ENCODE results near the gene KIF2C.
A peak's percentile ranks its signal among the peaks of the same experiment; 100 is the strongest.
"Not testable (repeated sequence)": the region's sequence is repeated elsewhere in the genome, so short reads cannot be mapped to it uniquely, and the experiment has no call there.

KIF2C gene

DNA sequence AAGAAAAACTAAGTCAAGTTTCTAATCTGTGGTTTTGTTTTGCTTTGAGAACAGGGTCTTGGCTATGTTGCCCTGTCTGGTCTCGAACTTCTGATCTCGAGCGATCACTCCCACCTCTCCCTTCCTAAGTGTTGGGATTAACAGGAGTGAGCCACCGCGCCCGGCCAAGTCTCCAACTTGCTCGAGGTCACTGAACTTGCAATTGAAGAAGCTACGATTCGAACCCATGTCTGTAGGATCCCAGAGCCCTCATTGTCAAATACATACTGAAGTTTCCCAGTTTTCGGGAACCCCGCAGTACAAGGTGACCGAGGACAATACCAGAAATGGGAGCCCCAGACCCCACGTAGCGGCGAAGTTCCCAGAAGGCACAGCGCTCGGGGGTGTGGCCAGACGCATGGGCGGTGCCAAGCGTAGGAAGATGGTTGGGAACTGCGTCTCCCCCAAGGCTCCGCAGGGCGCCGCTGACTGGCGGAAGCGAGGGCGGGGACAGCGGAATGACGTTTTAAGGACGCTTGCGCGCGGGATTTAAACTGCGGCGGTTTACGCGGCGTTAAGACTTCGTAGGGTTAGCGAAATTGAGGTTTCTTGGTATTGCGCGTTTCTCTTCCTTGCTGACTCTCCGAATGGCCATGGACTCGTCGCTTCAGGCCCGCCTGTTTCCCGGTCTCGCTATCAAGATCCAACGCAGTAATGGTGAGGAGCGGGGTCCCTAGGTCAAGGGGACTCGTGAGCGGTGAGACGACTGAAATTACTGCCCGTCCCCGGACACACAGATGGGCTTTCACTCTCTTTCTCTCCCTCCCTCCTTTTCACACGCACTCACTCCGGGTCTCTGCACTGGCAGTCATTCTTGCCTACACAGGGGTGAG lies at the start of gene KIF2C:
TSS of gene KIF2C (plus strand) at position 531 of the 872 bp plus-strand sequence. CDS start at position 627, 96 bp downstream.
- DNase-seq, result peak; percentile 96

DNA sequence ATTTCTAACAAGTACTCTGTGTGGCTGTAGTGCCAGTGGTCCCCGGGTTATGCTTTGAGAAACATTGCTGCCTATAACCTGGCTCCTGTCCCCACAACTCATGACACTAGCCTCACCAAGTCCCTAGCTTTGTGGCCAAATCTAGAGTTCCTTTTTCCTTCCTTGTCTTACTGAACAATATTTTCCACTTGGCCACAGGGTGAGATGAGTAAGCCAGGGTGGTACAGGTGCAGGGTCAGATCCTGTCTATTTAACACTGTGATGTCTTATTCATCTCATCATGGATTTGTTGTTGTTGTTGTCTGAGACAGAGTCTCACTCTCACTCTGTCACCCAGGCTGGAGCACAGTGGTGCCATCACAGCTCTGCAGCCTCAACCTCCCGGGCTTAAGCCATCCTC lies 46.5 kb upstream of the KIF2C start:
- no peak for DNase-seq

DNA sequence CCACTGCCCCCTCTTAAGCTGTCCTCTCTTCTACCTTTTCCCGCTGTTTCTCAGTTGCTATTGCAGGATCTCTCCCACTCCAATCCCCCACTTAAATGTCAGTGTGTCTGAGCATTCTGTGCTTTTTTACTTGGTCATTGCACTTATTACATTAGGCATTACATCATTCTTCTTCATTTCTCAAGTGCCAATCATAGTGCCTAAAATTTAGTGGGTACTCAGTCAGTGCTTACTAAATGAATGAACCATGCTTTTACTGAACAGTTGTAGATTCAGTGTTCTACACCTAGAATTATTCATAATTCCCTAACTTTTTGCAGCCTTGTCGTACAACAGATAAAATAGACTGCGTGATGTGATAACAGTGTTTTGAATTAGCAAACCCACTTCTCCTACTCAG lies 45.7 kb upstream of the KIF2C start:
- DNase-seq, result no peak

DNA sequence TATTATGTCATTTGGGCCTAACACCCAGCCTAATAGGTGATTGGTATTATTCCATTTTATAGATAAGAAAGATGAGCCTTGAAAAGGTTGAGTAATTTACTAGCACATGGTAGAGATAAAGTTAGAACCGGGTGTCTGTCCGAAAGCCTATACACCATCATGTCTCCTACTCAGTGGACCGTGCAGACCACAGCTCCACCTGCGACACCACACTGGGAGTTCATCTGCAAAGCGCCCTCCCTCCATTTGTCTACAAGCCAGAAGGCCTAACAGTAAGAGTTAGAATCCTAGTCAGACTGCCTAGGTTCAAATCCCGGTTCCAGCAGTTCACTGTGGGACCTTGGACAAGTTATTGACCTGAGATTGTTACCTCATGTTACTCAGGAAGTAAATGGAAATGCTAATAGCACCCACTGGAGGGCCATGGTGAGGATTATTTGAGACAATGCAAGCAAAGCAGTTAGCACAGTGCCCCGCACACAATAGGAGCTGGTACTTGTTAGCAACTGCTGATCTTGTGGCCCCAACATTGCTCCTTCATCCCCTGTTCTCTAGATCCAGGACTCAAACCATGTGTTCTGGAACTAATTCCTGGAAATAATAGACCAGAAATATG lies 44.7 kb upstream of the KIF2C start:
- no peak for DNase-seq

DNA sequence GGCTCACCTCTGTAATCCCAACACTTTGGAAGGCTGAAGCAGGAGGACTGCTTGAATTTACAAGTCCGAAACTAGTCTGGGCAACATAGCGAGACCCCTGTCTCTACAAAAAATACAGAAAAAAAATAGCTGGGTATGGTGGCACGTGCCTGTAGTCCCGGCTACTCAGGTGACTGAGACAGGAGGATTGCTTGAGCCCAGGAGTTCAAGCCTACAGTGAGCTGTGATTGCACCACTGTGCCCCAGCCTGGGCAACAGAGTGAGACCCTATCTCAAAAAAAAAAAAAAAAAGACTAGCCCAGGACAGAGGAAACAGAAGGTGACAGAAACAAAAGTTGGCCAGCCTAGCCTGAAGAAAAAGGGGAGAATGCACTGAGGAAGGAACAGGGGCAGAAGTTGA lies 44.0 kb upstream of the KIF2C start:
- DNase-seq, result no peak

DNA sequence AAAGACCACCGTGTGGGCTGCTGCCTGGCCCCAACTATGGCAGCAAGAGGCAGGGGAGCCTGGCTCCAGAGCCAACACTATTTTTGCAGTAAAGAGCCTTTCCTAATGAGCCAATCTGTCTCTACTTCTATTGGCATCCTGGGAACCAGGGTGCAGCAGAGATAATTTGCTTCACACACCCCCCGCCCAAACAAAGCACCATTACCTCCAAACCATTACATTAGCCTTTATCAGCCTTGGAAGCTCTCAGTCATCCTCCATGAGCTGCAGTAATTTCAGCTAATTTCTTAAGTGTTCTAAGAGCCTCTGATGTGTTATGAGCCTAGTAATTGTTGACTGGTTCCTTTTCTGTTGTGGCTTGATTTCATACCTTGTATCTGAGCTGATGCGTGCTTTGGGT lies 43.5 kb upstream of the KIF2C start:
- no peak for DNase-seq

DNA sequence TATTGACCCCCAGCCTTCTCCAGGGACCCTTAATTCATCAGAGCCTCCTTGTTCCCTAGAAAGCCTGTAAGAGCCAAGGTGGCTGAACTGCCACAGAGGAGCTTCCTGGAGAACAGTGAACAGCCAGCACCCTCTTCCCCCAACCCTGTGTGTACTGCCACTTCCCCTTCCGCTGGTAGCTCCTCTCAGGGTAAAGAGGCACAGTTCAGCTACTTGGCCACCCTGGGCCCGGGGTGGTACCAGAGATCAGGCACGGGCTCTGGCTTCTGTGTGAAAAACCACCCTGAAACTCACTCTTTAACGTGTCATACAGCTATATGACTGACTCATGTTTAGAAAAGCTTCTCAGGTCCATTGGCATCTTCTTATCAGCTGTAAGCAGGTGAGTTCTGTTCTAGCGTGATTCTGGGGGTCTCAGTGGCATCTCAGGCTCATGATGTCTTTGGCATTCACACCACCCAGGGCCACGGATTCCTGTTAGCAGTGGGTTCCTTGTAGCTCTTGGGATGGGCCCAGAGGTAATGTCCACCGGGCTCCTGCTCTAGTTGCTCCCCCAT lies 42.8 kb upstream of the KIF2C start:
- peak; percentile 42 for DNase-seq

DNA sequence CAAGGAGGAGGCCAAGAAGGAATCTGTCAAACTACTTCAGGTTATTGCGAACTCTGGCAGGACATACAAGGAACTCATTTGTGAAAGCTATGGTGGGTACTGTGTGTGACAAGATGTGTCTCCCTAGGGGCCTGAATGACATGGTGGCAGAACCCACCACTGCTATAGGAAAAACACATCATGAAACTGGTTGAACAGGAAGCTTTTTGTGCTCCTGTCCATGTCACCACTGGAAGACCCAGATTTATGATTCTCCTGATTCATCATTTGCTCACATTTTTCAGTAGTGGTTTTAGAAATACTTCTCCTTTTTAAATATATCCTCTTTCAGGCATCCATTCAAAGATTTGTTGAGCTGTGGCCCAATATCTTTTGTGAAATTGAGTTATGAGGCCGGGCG lies 41.5 kb upstream of the KIF2C start:
- DNase-seq, result no peak

DNA sequence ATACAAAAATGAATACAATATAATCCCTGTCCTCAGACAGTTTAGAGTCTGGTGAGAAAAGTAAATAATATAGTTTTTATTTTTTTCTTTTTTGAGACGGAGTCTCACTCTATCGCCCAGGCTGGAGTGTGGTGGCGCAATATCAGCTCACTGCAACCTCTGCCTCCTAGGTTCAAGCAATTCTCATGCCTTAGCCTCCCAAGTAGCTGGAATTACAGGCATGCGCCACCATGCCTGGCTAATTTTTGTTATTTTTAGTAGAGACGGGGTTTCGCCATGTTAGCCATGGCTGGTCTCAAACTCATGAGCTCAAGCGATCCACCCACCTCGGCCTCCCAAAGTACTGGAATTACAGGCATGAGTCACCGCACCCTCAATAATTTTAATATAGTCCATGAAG lies 40.3 kb upstream of the KIF2C start:
- not testable (repeated sequence) for DNase-seq

DNA sequence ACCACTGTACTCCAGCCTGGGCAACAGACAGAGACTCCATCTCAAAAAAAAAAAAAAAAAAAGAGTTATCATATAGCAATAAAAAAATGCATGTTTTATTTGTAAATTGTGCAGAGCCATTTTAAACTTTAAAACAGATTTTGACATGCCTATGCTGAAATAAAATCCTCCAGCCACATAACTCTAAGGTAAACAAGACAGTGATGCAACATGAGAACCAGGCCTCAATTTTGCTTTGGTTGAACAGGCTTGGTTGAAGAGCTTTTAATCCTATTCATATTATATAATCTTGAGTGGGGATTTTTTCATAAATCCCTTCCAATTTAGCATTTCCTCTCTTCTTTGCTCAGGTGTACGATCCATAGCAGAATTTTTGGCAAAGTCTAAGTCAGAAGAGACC lies 39.1 kb upstream of the KIF2C start:
- no peak for DNase-seq

DNA sequence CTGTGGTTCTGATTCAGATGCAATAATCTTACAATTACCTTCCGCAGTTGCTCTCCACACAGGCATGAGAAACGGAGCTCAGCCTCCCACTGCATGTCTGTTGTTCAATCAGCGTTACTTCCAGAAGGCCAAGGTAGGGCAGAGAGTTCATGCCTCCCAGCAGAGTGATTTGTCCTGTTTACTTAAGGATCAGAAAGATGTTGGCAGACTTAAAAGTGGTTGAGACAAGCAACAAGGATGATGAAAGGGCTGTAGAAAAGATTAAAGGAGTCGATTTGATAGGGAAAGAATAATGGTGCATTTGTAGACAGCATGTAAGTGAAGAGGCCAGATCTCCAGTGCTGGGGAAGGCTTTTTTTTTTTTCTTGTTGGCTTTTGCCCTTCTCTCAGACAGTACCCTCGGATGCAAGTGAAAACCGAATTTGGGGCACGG lies 38.5 kb upstream of the KIF2C start:
- DNase-seq, result no peak

DNA sequence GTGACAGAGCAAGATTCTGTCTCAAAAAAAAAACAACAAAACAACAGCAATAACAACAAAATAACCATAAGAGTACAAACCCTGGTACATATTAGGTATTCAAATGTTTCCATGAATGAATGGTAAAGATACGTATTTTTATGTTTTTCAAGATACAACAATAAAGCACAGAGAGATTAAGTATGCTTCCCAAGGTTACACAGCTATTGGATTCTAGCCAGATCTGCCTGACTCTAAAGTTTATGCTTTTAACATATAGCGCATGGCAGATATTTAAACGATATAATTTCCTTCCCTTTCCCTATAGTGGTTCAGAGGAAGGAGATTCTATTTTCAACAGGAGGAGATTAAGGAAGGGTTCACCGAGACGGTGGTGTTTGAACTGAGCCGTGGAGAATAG lies 34.2 kb upstream of the KIF2C start:
- no peak for DNase-seq

DNA sequence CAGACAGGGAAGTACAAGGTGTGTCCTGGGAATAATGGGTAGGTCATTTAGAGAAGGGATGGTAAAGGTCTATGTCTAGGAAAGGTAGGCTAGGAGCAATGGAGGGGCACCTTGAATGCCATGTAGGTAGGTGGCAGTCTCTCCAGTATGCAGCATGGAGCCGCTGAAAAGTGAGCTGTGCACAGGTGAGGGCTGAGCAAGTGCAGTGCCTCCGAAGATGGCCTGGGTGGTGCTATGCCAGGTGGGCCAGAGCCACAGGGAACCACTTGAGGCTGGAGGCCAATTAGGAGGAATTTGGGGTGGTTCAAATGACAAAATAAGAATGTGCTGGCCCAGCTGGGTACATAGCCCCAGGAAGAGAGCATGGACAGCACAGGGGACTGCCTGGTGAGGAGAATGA lies 33.7 kb upstream of the KIF2C start:
- DNase-seq, result no peak

DNA sequence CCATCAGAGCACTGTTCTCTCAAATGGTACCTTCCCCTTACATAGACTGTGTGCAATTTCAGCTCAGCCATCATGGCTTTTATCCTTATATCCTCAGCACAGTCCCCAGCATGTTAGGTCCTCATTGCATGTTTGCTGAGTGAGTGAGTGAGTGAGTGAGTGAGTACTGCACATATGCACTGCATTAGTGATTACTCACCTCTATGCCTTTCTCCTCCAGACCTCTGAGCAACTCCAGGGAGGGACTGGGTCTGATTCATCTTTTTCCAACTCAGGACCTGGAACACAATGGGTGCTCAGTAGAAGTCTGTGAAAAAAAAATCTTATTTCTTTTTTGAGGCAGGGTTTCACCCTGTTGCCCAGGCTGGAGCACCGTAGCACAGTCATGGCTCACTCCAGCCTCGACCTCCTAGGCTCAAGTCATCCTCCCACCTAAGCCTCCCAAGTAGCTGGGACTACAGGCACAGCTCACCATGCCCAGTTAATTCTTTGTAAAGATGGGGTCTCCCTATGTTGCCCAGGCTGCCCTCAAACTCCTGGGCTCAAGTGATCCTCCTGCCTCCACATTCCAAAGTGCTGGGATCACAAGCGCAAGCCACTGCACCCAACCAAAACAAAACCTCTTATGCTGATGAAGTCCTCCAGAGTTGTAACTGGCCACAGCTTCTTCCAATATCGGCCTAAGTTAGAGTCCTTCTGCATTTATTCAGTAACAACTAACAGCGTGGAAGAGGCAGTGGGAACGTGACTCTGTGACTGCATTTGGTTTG lies 32.3 kb upstream of the KIF2C start:
- DNase-seq, result no peak

DNA sequence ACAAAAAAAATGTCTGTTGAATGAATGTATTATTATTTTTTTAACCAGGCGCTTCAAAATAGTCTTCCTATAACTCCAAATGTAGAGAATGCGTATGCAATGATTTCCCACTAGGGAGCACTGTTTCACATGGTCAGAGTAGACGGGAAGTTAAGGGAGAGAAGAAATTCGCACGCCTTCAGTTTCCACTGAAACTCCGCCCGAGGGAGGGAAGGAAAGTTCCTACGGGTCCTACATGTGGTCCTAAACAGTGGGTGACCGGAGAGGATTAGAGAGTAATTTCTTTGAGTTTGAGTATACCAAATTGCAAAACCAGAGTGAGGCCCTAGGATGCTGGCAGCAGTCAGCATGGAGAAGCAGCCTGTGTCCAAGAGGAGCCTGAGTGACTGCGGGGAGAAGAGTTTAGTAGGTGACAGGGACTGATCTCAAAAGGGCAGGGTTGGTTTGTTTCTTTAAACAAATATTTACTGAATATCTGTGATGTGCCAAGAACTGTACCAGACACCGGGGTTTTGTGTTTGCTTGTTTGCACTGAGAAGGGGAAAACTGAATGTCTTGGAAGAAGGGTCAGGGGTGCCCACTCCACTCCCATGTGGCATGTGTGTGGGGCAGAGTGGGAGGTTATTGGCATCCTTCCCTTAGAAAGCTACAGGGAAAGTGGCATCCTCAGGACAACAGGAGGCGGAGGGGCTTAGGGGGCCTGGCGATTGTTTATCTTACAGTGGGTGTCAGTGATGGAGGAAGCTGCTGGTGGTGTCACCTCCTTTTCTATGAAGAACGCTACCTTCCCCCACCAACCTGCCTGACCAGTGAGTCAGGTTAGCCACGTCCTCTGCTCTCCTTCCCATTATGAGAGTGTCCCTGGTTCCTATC lies 31.4 kb upstream of the KIF2C start:
- DNase-seq, result peak; percentile 12

DNA sequence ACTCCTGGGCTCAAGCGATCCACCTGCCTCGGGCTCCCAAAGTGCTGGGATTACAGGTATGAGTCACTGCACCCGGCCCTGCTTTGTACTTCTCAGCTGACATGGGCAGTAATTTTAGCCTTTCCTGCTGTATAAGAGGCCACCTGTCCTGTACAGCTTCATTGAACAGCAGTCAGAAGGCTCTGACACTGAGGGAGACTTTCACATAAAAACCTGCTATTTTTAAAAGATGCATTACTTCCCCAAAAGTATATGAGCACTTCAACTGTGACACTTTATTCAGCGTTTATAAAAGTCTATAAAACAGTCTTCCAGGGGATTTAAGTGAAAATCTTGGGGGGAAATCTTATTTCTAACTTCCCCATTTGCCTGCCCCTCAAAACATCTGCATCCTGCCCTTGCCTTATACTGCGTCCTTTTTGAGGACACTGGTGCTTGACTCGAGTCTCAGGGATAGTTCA lies 26.3 kb upstream of the KIF2C start:
- no peak for DNase-seq

DNA sequence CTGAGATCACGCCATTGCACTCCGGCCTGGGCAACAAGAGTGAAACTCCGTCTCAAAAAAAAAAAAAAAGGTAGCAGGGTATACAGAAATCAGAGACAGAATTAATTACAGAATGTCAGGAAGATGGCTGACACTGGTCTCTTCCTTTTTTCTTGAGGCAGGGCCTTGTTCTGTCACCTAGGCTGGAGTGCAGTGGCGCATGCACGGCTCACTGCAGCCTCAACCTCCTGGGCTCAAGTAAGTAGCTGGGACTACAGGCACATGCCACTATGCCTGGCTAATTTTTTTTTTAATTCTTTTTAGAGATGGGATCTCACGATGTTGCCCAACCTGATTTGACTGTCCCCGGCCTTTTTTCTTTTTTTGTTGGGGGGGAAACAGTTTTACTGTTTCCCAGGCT lies 25.1 kb upstream of the KIF2C start:
- no peak for DNase-seq

DNA sequence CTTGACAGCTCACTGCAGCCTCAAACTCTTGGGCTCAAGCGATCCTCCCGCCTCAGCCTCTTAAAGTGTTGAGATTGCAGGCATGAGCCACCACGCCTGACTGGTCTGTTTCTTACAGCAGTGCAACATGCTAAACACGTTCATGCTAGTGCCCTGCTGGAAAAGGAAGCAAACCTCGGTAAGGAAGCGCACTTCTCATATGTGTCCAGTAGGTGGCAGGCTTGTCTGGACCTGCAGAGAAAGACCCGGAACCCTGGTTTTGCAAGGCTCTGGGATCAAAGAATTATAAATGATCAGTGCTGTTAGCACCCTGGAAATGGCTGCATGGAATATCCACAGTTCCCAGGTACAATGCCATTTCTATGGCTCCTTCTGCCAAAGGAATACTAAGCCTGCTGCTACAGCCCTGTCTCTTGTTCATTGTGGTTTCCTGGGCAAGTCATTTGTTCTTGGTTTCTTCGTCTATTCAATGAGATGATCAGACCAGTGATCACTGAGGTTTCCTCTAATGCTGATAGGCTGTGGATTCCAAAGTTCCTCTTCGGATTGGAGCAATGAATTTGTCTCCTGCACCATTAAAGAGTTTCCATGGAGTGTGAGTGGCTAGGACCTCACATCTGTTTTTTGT lies 24.6 kb upstream of the KIF2C start:
- peak; percentile 77 for DNase-seq

DNA sequence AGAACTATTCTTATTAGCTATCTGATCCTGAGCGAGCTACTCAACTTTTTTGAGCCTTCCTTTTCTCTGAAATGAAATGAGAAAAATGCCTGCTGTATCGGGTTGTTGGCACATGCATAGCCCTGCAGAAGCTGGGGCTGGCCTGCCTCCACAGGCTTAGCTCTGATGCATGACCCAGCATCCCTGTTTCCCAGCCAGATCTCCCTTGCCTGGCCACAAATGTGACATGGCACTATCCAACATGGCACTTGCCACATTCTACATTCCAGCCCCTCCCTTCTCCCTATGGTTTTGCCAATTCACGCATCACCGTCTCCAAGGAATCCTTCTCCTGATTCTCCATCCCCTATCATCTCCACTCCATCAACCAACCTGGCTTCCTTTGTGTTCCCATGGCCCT lies 22.5 kb upstream of the KIF2C start:
- no peak for DNase-seq

DNA sequence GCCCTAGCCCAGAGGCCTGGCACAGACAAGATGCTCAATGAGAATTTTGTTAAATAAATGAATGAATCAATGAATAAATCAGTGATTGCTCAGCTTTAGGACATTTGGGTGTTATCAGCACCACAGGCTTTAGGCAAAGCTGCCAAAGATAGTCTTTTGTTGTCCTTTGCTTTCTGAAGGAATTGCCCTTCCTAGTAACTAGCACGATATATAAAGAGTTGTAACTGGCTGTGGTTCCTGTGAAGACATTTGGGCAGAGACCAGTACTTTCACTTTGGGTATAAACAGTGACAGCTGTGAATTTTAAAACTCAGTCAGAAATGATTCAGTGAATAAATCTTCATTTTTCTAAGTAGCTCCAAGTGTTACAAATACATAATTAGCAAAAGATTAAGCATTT lies 22.0 kb upstream of the KIF2C start:
- DNase-seq, result no peak

DNA sequence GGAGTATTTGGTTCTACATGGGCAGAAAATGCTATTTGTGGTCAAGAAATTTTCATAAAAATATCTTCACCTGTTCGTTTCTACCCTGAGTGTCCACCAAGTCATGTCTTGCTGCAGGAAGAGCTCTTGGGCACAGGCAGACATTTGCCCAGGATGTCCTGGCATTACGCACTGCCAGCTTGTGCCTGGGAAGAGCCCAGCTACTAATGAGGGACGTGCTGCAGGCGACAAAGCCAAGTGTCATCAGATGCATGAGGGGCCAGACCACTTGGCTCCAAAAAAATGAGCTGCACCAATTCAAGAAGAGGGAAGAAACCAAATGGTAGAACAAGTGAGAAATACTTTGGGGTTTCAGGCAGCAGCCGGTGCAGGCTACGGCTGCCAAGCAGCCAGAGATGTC lies 21.5 kb upstream of the KIF2C start:
- no peak for DNase-seq

DNA sequence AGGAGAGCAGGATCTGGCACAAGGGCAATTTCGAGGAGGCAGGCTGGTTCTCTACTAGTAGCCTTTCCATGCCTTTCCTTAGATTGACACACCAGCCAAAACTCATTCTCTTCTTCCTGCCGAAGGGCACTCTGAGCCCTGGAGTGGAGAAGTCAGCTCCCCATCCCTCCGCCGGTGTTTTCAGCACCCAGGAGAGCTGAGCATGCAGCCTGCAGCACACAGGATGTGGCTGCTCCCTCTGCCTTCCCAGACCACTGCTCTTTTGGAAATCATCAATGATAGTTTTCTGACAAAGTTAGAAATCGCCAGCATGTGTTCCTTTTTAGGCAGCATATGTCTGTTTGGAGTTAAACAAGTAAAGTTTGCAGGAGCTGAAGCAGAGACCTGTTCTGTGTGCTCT lies 20.3 kb upstream of the KIF2C start:
- no peak for DNase-seq

Data from GDM1 (cell line).